Germinal center (tissue), 1 donor: Measurements from ENCODE around the gene DNASE2.
A peak's percentile ranks its signal among the peaks of the same experiment; 100 is the strongest.
"Not testable (repeated sequence)": the region's sequence is repeated elsewhere in the genome, so short reads cannot be mapped to it uniquely, and the experiment has no call there.

ENCODE experiments used
- DNase-seq: peaks from one replicate; pipeline ENCODE4 v3.0.0; 2012; ENCODE audit warnings: mixed read lengths, low spot score

The DNASE2 gene

DNA sequence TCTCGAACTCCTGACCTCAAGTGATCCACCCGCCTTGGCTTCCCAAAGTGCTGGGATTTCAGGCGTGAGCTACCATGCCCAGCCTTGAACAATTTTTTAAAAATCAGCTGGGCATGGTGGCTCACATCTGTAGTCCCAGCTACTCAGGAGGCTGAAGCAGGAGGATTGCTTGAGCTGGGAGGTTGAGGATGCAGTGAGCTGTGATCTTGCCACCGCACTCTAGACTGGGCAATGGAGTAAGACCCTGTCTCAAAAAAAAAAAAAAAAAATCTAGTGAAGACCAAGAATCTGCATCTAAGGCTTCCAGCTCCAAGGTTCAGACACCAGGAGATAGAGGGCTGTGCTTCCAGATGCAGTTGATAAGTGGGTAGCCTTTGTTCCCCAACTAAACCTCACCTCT, 17.1 kb downstream of the DNASE2 start:
- no peak for DNase-seq

DNA sequence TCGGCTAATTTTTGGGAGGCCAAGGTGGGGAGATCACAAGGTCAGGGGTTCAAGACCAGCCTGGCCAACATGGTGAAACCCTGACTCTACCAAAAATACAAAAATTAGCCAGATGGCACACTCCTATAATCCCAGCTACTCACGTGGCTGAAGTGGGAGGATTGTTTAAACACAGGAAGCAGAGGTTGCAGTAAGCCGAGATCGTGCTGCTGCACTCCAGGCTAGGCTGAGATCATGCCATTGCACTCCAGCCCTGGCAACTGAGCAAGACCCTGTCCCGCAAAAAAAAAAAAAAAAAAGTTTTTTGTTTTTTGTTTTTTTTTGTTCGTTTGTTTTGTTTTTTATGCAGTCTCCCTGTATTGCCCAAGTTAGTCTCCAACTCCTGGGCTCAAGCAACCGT, 21.7 kb downstream of the DNASE2 start:
- no peak for DNase-seq

DNA sequence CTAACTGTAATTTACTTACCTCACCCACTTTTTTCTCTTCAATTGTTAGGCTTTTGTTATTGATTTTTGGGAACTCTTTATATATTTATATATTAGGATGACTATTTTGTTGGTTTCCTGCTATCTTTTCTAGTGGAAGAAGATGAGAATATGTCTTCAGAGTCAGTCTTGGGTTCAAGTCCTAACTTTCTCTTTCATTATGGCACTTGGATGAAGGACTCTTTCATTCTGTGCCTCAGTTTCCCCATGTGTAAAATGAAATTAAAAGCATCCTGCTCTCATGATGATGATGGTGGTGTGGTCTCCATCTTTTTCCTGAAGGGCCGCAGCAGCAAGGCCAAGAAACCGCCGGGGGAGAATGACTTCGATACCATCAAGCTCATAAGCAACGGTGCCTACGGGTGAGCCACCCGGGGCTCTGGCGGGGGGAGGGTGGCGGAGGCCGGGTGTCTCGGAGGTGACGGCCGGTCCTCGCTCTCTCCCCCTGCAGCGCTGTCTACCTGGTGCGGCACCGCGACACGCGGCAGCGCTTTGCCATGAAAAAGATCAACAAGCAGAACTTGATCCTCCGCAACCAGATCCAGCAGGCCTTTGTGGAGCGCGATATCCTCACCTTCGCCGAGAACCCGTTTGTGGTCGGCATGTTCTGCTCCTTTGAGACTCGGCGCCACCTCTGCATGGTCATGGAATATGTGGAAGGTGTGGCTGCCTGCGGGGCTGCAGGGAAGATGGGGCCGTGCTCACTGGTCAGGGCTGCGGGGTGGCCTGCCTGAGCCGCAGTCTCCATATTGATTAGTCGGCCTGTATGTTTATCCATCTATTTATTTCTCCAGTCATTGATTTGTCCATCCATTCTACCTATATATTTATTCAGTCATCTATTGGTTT, 23.0 kb downstream of the DNASE2 start:
- DNase-seq, result no peak

DNA sequence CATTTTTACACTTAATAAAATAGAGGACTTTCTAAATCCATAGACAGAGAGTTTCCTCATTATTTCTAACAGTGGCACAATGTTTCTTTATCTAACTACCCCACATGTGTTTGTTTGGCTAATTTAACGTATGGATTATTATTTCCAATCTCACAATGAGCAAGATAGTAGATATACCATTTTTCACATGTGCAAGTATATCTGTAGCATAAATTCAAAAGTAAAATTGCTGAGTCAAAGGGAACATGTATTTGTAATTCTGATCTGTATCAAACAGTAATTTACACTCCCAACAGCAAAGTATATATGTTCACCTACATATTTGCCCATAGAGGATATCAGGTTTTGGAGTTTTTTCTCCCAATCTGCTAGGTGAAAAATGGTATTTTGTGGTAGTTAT, 24.6 kb downstream of the DNASE2 start:
- no peak for DNase-seq

DNA sequence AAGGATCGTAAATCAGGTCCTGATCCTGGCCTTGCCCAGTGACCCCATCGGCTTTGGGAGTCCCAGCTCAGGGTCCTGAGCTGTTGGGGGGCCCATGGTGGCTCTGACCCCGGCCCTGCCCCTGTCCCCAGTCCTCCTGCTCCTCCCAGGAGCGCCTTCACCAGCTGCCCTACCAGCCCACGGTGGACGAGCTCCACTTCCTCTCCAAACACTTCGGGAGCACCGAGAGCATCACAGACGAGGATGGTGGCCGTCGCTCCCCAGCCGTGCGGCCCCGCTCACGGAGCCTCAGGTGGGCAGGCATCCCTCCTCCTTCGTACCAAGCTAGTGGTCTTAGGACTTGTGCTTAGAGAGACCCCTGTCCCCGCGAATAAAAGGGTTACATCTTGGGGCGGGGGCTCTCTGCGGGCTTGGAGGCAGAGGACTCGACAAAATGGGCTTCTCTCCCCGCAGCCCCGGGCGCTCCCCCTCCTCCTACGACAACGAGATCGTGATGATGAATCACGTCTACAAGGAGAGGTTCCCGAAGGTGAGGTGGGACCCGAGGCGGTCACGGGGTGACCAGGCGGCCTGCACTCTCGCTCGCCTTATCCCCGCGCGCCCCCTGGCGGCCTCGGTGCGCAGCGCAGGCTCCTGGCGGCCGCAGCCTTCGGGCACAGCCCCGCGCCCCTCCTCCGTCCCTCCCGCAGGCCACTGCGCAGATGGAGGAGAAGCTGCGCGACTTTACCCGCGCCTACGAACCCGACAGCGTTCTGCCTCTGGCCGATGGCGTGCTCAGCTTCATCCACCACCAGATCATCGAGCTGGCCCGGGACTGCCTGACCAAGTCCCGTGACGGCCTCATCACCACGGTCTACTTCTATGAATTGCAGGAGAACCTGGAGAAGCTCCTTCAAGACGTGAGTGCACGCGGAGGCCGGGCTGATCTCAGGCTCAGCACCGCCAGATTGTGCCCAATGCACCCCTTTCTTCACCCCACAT, 33.8 kb downstream of the DNASE2 start:
- DNase-seq, result peak; percentile 87

DNA sequence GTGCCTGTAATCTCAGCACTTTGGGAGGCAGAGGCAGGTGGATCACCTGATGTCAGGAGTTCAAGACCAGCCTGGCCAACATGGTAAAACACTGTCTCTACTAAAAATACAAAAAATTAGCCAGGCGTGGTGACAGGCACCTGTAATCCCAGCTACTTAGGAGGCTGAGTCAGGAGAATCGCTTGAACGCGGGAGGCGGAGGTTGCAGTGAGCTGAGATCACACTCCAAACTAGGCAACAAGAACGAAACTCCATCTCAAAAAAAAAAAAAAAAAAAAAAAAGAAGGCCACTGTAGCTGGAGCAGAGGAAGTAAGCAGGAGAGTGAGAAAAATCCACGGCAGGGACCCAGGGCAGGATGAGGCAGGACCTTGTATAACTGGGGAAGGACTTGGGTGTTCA, 34.6 kb downstream of the DNASE2 start:
- not testable (repeated sequence) for DNase-seq

DNA sequence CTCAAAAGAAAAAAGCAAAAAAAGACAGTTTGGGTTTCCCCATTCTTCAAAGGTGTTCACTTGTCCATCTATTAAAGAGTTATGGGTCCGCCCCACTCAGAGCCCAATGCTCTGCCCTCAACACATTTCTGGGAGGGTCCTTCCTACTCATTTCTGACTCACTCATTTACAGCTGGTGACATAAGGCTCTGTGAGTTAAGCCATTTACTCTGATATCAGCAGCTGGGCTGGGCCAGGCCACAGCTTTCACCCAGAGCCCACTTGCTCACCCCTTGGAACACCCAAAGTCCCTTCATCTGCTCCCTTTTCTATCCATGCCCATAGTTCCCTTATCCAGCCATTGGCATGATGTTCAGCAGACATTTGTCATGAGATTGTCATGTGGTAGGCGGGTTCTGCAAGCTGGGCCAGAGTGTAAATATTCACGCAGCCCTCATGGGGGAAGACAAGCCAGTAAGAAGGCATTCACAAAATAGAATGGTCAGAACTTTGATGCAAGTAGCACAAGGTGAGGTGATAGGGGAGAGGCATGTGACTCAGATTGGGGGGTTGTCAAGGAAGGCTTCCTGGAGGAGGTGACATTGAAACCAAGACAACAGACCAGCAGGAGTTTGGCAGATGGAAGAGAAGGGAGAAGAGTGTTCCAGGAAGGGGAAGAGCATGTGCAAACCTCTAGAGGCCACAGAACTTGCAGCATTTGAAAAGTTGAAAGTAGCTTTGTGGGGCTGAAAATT, 37.1 kb downstream of the DNASE2 start:
- DNase-seq, result no peak

DNA sequence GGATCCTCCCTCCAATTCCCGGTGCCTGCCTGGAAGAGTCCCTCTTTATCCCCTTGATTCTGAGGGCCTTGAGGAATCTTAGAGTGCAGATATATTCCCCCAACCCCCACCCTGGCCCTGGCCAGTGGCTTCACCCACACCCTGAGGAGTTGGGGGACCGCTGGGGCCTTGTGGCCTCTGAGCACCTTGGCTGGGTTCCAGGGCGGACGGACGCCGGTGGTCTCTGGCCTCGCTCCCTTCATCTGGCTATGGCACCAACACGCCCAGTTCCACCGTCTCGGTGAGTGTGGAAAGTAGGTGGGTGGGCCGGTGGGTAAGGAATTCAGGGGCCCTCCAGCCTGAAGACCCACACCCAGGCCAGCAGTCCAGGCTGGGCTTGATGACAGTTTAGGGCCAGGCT, 37.9 kb downstream of the DNASE2 start:
- DNase-seq, result no peak

DNA sequence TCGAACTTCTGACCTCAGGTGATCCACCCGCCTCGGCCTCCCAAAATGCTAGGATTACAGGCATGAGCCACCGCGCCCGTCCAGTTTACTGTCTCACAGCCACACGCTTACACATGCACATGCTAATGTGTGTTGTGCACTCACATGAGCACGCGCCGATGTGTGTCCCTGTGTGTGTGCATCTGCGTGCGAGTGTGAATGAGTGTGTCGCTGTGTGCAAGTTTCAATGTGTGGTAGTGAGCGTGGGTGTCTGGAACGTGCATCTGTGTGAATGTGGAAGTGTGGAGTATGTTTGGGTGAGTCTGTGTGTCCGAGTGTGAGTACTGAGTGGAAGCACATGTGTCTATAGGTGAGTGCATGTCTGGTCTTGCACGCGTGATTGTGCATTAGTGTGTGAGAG, 38.7 kb downstream of the DNASE2 start:
- no peak for DNase-seq

DNA sequence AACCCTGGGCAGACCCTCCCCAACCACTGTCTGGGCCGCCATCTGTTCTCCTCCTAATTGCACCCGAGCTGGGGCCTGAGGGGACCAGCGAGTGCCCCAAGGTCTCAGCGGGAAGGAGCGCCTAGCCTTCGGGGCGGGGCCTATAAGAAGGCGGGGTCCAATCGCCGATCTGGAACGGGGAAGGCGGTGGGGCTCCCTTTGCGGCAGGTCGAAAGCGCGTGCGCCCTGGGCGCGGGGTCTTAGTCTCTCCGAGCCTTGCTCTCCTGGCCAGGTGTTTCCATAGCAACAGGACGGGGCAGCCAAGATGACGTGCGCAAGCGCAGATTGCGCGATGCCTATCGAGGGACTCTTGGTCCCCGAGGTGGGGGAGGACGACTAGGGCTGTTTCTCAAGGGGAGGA, 40.2 kb downstream of the DNASE2 start:
- DNase-seq, result no peak

DNA sequence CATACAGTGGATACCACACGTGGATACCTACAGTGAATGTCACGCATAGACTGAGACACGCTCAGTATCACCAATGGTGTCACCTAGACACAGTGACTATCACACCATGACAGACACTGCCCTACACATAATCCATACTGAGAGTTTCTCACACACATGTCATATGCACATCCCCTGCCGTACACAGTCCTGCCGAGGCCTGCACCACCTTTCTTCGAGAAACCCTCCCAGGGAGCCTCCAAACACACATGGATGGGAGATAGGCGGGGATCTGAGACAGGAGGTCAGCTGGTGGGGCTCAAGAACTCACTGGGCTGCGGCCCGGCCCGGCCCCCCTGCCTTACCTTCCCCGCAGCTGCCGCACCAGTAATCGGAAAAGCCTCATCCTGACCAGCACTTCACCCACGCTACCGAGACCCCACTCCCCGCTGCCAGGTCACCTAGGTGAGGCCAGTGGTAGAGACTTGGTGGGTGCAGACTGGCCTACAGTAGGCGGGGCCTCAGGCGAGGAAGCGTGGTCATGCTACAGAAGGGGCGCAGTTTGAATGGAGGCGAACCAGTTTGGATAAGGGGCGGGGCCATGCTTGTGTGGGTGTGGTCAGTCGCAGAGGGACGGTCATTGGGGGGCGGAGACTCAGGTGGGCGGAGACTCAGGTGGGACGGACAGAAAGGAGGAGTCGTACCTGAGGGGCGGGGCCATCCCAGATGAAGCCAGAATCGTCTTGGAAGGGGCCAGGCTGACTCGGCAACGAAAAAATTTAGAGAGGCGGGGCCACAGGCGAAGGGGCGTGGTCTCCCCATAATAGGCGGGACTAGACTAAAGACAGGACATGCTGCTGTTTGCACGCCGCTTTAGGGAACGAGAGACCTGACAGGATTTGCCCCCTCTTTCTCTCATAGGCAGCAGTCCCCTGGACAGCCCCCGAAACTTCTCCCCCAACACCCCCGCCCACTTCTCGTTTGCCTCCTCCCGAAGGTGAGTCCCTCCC, 40.9 kb downstream of the DNASE2 start:
- peak; percentile 71 for DNase-seq

DNA sequence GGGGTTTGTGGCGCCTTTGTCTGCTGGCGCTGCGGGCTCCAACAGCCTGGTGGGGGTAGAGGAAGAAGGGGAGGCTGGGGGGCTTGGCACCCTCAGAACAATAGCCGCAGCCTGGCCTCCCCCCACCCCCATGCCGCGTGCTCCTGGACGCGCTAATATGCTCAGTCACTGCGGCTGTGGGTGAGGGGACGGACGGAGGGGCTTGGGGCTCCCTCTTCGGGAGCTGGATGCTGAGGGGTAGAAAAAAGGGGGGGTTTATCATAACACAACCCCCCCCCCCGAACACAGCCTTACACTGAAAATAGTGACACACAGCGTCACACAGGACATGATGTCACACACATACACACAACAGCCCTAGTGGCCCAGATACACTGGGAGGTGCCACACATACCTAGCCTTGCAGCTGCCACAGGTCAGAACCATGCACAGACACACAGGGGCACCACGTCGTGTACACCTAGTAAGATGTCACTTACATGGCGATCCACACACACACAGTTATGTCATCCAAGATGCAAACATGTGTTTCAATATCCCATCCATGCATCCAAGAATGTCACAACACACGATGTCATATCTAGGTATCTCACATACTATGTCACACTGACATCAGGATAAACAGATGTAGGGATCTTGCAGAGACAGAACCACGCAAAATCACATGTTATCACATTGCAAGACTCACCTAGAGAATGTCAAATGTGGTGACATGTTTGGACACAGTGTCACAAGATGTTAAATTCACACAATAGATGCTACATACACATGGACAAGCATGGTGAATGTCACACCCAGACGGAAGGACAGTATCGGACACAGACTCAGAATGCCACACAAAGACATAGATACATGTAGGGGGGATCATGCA, 42.1 kb downstream of the DNASE2 start:
- no peak for DNase-seq

DNA sequence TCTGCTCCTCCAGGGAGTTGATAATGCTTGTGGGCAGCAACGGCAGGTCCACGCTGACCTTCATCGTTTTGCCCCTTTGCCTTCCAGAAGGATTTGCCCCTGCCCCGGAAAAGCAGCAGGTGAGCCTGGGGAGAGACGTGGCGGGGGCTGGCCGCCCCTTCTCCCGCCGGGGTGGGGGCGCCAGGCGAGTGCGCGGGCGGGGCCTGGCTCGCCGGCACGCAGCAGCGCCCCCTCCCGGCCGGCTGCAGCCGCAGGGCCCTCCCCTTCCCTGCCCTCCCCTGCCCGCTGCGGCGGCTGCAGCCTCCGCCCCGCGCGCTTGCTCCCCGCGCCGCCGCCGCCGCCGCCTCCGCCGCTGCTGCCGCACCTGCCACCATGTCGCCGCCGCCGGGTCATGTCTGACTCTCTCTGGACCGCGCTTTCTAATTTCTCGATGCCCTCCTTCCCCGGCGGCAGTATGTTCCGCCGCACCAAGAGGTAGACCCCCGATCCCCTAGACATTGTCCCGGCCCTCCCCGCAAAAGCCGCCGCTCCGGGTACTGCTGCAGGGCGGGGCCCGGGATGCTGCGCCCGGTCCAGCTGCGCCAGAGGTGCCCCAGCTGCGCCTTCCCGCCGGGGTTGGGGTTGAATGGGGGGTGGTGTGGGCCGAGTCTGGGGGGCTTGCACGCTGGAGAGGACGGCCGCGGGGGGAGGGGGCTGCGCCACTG, 42.9 kb downstream of the DNASE2 start, which contains the start of gene MAST1:
MAST1 (plus strand) TSS at position 334 of the 704 bp plus-strand sequence; CDS start at position 392, 58 bp downstream.
- peak; percentile 86 for DNase-seq

DNA sequence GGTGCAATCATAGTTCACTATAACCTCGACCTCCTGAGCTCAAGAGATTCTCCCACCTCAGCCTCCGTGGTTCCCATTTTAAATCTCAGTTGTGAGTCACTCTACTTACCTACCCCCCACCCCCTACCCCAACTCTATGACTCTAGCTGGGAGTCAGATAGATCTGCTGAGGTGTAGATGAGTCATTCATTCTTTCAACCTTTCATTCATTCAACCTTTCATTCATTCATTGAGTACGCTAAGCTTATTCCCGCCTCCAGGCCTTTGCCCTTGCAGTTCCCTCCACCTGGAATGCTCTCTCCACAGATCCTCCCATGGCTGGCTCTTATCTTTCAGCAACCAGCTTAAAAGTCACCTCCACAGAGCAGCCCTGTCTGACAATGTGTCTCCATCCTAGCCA, 44.0 kb downstream of the DNASE2 start:
- DNase-seq, result no peak

DNA sequence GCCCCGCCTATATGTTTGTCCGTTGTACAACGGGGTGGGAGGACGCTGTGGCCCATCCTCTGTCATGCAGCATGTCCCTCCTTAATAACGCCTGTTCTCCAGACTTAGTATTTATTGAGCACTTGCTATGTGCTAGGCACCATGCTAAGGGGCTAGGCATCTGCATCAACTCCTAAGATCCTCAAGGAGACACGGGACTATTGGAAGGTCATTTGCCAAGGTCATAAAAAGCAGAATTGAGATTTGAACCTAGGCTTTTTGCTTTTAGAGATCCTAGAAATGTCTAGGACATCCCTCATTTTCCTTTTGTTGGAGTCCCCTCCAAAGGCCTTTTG, 44.8 kb downstream of the DNASE2 start:
- no peak for DNase-seq

DNA sequence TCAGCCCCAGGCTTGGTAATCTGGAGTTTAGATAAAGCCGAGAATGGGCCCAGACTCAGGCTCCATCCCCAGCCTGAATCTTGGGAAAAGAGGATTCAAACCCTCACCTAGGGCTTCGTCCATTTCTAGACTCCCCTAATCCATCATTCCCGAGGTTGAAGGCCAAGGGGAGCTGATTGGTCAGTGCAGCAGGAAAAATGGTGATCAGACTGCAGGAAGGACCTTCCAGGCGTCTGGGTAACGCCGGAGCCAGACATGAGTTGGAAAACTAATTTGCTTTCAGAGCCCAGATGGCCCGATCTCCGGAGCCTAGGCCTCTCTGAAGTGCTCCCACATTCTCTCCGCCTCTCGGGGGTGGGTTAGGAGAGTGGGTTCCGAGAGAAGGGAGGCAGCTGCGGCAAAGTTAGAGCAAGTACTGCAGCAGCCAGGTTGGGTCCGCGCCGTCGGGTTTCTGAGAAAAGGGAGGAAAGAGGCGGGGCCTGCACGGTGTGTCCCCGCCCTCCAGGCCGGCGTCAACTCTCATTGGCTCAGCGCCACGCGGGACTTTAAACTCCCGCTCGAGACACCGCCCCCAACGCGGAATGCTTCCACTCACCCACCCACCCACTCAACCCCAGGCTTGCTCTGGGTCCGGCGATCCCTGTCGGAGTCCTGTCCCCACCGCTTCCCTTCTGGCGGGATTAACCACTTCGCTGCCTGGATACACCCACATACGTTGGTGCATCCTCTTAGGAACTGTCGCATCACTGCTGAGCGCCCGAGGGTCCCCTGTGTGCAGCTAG, 46.1 kb downstream of the DNASE2 start:
- DNase-seq, result peak; percentile 75

DNA sequence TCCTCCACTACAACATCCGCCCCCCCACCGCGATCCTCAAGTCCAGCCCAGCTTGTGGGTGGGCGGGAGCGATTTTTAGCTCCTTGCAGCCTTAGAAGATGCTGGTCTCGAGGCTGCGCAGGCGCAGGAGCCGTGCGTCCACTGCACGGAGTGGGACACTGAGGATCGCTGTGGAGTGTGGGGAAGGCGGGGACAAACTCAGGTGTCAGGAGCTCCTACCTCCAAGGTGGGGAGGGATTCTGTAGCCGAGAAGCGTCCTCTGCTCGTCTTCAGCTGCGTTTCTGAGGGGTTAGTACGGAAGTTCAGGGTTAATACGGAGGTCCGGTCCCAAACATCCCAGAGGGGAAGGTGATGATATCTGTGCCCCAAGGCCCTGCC, 46.7 kb downstream of the DNASE2 start, which contains the start of gene RTBDN:
RTBDN (minus strand) TSS at position 14 of the 378 bp plus-strand sequence. CDS start 4,600 bp downstream, outside the sequence.
- no peak for DNase-seq
